Fibroblast of lung (primary cell): ENCODE results near the gene DNAJC8. TPM values are rescaled to one million over a fixed set of nuclear protein-coding genes. Genes with fewer than 3 reads are reported as not detected.

Experiments used
- DNase-seq, 2 donors: peaks; one replicate each; pipeline versions ENCODE4 v3.0.0 to v3.0.0-alpha.2; 2010; ENCODE audit warnings: low read depth in 2 of 2
- H2AFZ ChIP-seq: 2 replicates; pipeline ENCODE4 v1.5.1; 2012; ENCODE audit warnings: low read length, control low read depth, inconsistent platforms
- H3K27ac ChIP-seq: 2 replicates; pipeline ENCODE4 v1.5.1; 2011; ENCODE audit warnings: low read length, control low read depth; ENCODE audit not compliant: insufficient read depth
- H3K27me3 ChIP-seq: 2 replicates; pipeline ENCODE4 v1.5.1; 2011; ENCODE audit warnings: mild to moderate bottlenecking, low read length; ENCODE audit not compliant: control insufficient read depth, insufficient read depth
- H3K36me3 ChIP-seq: 2 replicates; pipeline ENCODE4 v1.5.1; 2011; ENCODE audit warnings: low read length; ENCODE audit not compliant: control insufficient read depth, insufficient read depth
- H3K4me1 ChIP-seq: 2 replicates; pipeline ENCODE4 v1.5.1; 2011; ENCODE audit warnings: low read length; ENCODE audit not compliant: control insufficient read depth, insufficient read depth; ENCODE audit errors: extremely low read depth
- H3K4me2 ChIP-seq: 2 replicates; pipeline ENCODE4 v1.5.1; 2011; ENCODE audit warnings: low read length, control low read depth; ENCODE audit not compliant: insufficient read depth; ENCODE audit errors: extremely low read depth
- H3K4me3 ChIP-seq, 4 experiments: fragments of 200-600 bp in 1 of 4; sonication (generic) in 1 of 4; replicated peaks in 1 of 4; 2 replicates each; pipeline ENCODE4 v1.5.1; 2011 to 2016; ENCODE audit warnings: low read length in 4 of 4, low read depth in 3 of 4, mild to moderate bottlenecking in 3 of 4, control low read depth in 2 of 4, inconsistent platforms in 1 of 4, mixed read lengths in 1 of 4; ENCODE audit not compliant: insufficient read depth in 1 of 4; ENCODE audit errors: control extremely low read depth in 1 of 4
- H3K79me2 ChIP-seq: 2 replicates; pipeline ENCODE4 v1.5.1; 2012; ENCODE audit warnings: mild to moderate bottlenecking, low read length, inconsistent platforms; ENCODE audit not compliant: control insufficient read depth, insufficient read depth
- H3K9ac ChIP-seq: 2 replicates; pipeline ENCODE4 v1.5.1; 2011; ENCODE audit warnings: mild to moderate bottlenecking, low read length, control low read depth; ENCODE audit not compliant: insufficient read depth
- H3K9me3 ChIP-seq: 2 replicates; pipeline ENCODE4 v1.5.1; 2012; ENCODE audit warnings: low read depth, low read length; ENCODE audit not compliant: control insufficient read depth, insufficient read depth
- H4K20me1 ChIP-seq: 2 replicates; pipeline ENCODE4 v1.5.1; 2011; ENCODE audit warnings: low read length; ENCODE audit not compliant: control insufficient read depth, insufficient read depth; ENCODE audit errors: extremely low read depth
- EZH2 ChIP-seq: IDR thresholded peaks from 2 replicates; pipeline ENCODE4 v1.5.1; 2012; ENCODE audit warnings: low read length, control low read depth, mild to moderate bottlenecking; ENCODE audit errors: missing control alignments
- polyA plus RNA-seq, 2 donors: library from polyadenylated mRNA; depleted of rRNA in 1 of 2; stranded (reverse) in 1 of 2; unstranded in 1 of 2; fragments of >200 nt; gene quantifications; 2 replicates each; pipeline ENCODE4 v1.2.1, GENCODE V29; 2011 to 2012; ENCODE audit warnings: missing spikeins in 1 of 2
- total RNA-seq: library from RNA; depleted of rRNA; stranded (reverse); fragments of >200 nt; gene quantifications from 2 replicates; pipeline ENCODE4 v1.2.1, GENCODE V29; 2014
- TF ChIP-seq, protein P1 (sequence below), 2 donors: IDR thresholded peaks in 1 of 2; conservative IDR thresholded peaks in 1 of 2; 1 replicate in 1 of 2; 2 replicates in 1 of 2; pipeline ENCODE4 v1.5.1; 2011 to 2012; ENCODE audit warnings: low read length in 2 of 2, control low read depth in 1 of 2, inconsistent platforms in 1 of 2, low read depth in 1 of 2, mild to moderate bottlenecking in 1 of 2

The DNAJC8 gene
- total and polyA plus RNA-seq, 2 donors (not counting 1 experiment from before 2014, with no cell fraction given): 56.1 to 120 TPM

DNA sequence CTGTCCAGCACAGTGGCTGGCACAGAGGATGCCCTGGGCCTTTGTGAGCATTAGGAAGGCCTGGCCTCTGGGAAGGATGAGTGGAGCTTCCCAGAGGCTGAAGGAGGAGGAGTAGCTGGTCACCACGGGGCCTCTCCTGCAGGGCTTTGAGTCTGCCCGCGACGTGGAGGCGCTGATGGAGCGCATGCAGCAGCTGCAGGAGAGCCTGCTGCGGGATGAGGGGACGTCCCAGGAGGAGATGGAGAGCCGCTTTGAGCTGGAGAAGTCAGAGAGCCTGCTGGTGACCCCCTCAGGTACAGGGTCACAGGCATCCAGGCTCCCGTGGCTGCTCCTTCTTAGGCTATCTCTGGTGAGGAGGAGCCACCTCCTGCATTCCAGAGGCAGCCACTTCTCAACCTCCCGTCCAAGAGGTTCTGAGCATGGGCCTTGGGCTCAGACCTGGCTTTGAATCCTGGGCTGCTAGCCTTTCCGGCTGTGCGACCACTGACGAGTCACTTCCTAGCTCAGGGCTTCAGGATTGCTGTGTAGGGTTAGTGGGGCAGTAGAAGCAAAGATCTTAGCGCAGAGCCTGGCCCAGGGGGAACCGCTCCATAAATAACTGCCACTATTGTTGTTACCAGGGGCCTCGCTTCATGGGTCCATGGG is 40.5 kb upstream of the DNAJC8 start:
- TF ChIP-seq, protein P1, sequence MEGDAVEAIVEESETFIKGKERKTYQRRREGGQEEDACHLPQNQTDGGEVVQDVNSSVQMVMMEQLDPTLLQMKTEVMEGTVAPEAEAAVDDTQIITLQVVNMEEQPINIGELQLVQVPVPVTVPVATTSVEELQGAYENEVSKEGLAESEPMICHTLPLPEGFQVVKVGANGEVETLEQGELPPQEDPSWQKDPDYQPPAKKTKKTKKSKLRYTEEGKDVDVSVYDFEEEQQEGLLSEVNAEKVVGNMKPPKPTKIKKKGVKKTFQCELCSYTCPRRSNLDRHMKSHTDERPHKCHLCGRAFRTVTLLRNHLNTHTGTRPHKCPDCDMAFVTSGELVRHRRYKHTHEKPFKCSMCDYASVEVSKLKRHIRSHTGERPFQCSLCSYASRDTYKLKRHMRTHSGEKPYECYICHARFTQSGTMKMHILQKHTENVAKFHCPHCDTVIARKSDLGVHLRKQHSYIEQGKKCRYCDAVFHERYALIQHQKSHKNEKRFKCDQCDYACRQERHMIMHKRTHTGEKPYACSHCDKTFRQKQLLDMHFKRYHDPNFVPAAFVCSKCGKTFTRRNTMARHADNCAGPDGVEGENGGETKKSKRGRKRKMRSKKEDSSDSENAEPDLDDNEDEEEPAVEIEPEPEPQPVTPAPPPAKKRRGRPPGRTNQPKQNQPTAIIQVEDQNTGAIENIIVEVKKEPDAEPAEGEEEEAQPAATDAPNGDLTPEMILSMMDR (conservative IDR thresholded peaks at IDR 0.05 in 1 of 2, IDR thresholded peaks at IDR 0.05 in 1 of 2; ENCODE audit: low read depth in 1 of 2, low read length in 2 of 2): no peak
- no peak for TF ChIP-seq EZH2
- H4K20me1 ChIP-seq: no peaks in the 10 kb centered on the region
- peaks cover 28% of the 10 kb centered on the region for H3K36me3 ChIP-seq
- H3K27ac ChIP-seq: no peak overlapping the region
- H3K79me2 ChIP-seq: peaks cover 7% of the 10 kb centered on the region
- H3K27me3 ChIP-seq: no peaks in the 10 kb centered on the region
- DNase-seq: no peak
- H3K4me2 ChIP-seq: no peak overlapping the region
- H2AFZ ChIP-seq: no peak overlapping the region
- no peak overlapping the region for H3K9ac ChIP-seq
- H3K4me3 ChIP-seq: no peak overlapping the region
- no peaks in the 10 kb centered on the region for H3K4me1 ChIP-seq
- H3K9me3 ChIP-seq: no peaks in the 10 kb centered on the region

- H4K20me1 ChIP-seq: peaks cover 2% of the 10 kb centered on the region
- no peak overlapping the region for H2AFZ ChIP-seq
- H3K9me3 ChIP-seq: no peaks in the 10 kb centered on the region
- H3K27me3 ChIP-seq: no peaks in the 10 kb centered on the region
- H3K79me2 ChIP-seq: peaks cover 17% of the 10 kb centered on the region
- TF ChIP-seq, protein P1 (conservative IDR thresholded peaks at IDR 0.05 in 1 of 2, IDR thresholded peaks at IDR 0.05 in 1 of 2; ENCODE audit: low read depth in 1 of 2, low read length in 2 of 2): no peak
- no peak for TF ChIP-seq EZH2
- H3K9ac ChIP-seq: no peak overlapping the region
- no peak overlapping the region for H3K4me3 ChIP-seq
- H3K27ac ChIP-seq: no peak overlapping the region
- no peaks in the 10 kb centered on the region for H3K4me1 ChIP-seq
- no peak for DNase-seq
- peaks cover 23% of the 10 kb centered on the region for H3K36me3 ChIP-seq
- H3K4me2 ChIP-seq: no peak overlapping the region
Measured at GRCh38 chr1:28272215-28272852, 39.5 kb upstream of the DNAJC8 start.

GRCh38 chr1:28269529-28269928 is 36.7 kb upstream of the DNAJC8 start:
- Histone ChIP-seq H3K4me3 (no peak overlapping the region), H2AFZ (no peak overlapping the region), H3K4me1 (no peaks in the 10 kb centered on the region), H3K36me3 (peaks cover 19% of the 10 kb centered on the region), H3K79me2 (peaks cover 44% of the 10 kb centered on the region), H3K27ac (no peak overlapping the region), H3K27me3 (no peaks in the 10 kb centered on the region), H3K9ac (no peak overlapping the region), H3K4me2 (no peak overlapping the region), H4K20me1 (peaks cover 2% of the 10 kb centered on the region), H3K9me3 (no peaks in the 10 kb centered on the region)
- no peak for TF ChIP-seq EZH2
- TF ChIP-seq, protein P1 (conservative IDR thresholded peaks at IDR 0.05 in 1 of 2, IDR thresholded peaks at IDR 0.05 in 1 of 2; ENCODE audit: low read depth in 1 of 2, low read length in 2 of 2): no peak
- no peak for DNase-seq
